HEK293 (cell line): ENCODE data around the gene ABCC10.

Experiments
- CTCF ChIP-seq: fragments of 450-650 bp; formaldehyde crosslinking; IDR thresholded peaks from 2 replicates; pipeline ENCODE4 v1.5.1; 2016; ENCODE audit warnings: missing biosample characterization, missing genetic modification characterization
- PRDM6 ChIP-seq: fragments of 450-650 bp; formaldehyde crosslinking; IDR thresholded peaks from 2 replicates; pipeline ENCODE4 v1.5.1; 2017; ENCODE audit warnings: missing biosample characterization, missing genetic modification characterization
- RBAK ChIP-seq: fragments of 450-650 bp; formaldehyde crosslinking; IDR thresholded peaks from 2 replicates; pipeline ENCODE4 v1.5.1; 2016; ENCODE audit warnings: missing biosample characterization, missing genetic modification characterization
- ZBTB17 ChIP-seq: fragments of 450-650 bp; formaldehyde crosslinking; IDR thresholded peaks from 2 replicates; pipeline ENCODE4 v1.5.1; 2016; ENCODE audit warnings: missing biosample characterization, missing genetic modification characterization
- ZFP3 ChIP-seq: fragments of 450-650 bp; formaldehyde crosslinking; IDR thresholded peaks from 2 replicates; pipeline ENCODE4 v1.5.1; 2016; ENCODE audit warnings: low read depth, missing biosample characterization, missing genetic modification characterization
- ZNF549 ChIP-seq: fragments of 450-650 bp; IDR thresholded peaks from 2 replicates; pipeline ENCODE4 v1.5.1; 2018; ENCODE audit warnings: missing biosample characterization, missing genetic modification characterization, mild to moderate bottlenecking, inconsistent platforms, moderate library complexity
- ZNF670 ChIP-seq: fragments of 450-650 bp; formaldehyde crosslinking; IDR thresholded peaks from 2 replicates; pipeline ENCODE4 v1.5.1; 2016; ENCODE audit warnings: missing biosample characterization, missing genetic modification characterization, low read depth
- ZNF776 ChIP-seq: fragments of 450-650 bp; formaldehyde crosslinking; IDR thresholded peaks from 2 replicates; pipeline ENCODE4 v1.5.0; 2017; ENCODE audit warnings: missing biosample characterization, missing genetic modification characterization, borderline replicate concordance
- TF ChIP-seq, protein P1 (sequence below): IDR thresholded peaks from 2 replicates; pipeline ENCODE4 v1.6.1; 2011; ENCODE audit warnings: mild to moderate bottlenecking, low read depth, low read length, borderline replicate concordance
- TF ChIP-seq, protein P2 (sequence below): fragments of 450-650 bp; formaldehyde crosslinking; IDR thresholded peaks from 2 replicates; pipeline ENCODE4 v1.5.1; 2016; ENCODE audit warnings: missing biosample characterization, missing genetic modification characterization, low read depth

DNA sequence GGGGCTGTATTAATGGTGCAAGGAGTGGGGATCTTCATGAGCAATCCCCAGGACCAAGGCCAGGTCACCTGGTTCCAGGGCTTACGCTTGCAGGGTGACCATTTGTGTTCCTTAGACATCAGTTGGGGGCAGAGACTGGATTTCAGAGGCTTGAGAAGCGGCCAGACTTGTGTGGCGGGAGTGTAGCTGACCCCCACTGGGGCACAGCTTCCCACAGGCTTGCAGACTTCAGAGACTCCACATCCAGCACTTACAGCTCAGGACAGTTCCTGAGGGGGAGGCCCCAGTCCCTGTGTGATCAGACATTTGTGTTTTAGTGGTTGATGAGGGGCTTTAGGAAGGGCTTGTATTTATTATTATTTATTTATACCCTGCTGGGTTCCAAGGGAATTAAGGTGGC is 65.3 kb downstream of the ABCC10 start:
- TF ChIP-seq CTCF (tag by site-specific recombination) (no peak), ZFP3 (tag by site-specific recombination) (no peak), RBAK (tag by site-specific recombination) (no peak), ZNF776 (no peak), ZNF549 (tag by site-specific recombination) (no peak), ZBTB17 (tag by site-specific recombination) (no peak), PRDM6 (tag by site-specific recombination) (no peak), ZNF670 (tag by site-specific recombination) (no peak)
- TF ChIP-seq, protein P1, sequence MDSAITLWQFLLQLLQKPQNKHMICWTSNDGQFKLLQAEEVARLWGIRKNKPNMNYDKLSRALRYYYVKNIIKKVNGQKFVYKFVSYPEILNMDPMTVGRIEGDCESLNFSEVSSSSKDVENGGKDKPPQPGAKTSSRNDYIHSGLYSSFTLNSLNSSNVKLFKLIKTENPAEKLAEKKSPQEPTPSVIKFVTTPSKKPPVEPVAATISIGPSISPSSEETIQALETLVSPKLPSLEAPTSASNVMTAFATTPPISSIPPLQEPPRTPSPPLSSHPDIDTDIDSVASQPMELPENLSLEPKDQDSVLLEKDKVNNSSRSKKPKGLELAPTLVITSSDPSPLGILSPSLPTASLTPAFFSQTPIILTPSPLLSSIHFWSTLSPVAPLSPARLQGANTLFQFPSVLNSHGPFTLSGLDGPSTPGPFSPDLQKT: no peak
- TF ChIP-seq, protein P2, sequence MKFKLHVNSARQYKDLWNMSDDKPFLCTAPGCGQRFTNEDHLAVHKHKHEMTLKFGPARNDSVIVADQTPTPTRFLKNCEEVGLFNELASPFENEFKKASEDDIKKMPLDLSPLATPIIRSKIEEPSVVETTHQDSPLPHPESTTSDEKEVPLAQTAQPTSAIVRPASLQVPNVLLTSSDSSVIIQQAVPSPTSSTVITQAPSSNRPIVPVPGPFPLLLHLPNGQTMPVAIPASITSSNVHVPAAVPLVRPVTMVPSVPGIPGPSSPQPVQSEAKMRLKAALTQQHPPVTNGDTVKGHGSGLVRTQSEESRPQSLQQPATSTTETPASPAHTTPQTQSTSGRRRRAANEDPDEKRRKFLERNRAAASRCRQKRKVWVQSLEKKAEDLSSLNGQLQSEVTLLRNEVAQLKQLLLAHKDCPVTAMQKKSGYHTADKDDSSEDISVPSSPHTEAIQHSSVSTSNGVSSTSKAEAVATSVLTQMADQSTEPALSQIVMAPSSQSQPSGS (tag by site-specific recombination): no peak
